Endothelial cell (in vitro differentiated cells): ENCODE results near the gene MTCP1. TPM values are rescaled to one million over a fixed set of nuclear protein-coding genes. Genes with fewer than 3 reads are reported as not detected.

ENCODE experiments used
- DNase-seq: peaks from one replicate; pipeline ENCODE4 v3.0.0; 2021; ENCODE audit warnings: low spot score
- H3K27ac Mint-ChIP-seq: one replicate; pipeline ENCODE4 v1.8.0; 2021; ENCODE audit warnings: mixed read lengths, inconsistent platforms; ENCODE audit not compliant: unreplicated experiment
- H3K27me3 Mint-ChIP-seq: one replicate; pipeline ENCODE4 v1.8.0; 2021; ENCODE audit warnings: mild to moderate bottlenecking, moderate library complexity, mixed read lengths, inconsistent platforms; ENCODE audit not compliant: unreplicated experiment
- H3K36me3 Mint-ChIP-seq: one replicate; pipeline ENCODE4 v1.8.0; 2021; ENCODE audit warnings: mild to moderate bottlenecking, low read depth, mixed read lengths, inconsistent platforms; ENCODE audit not compliant: unreplicated experiment
- H3K4me1 Mint-ChIP-seq: one replicate; pipeline ENCODE4 v1.8.0; 2021; ENCODE audit warnings: mild to moderate bottlenecking, mixed read lengths, inconsistent platforms; ENCODE audit not compliant: unreplicated experiment
- H3K4me3 Mint-ChIP-seq: one replicate; pipeline ENCODE4 v1.8.0; 2021; ENCODE audit warnings: mild to moderate bottlenecking, mixed read lengths, inconsistent platforms; ENCODE audit not compliant: unreplicated experiment
- H3K9me3 Mint-ChIP-seq: one replicate; pipeline ENCODE4 v1.8.0; 2021; ENCODE audit warnings: mixed read lengths, inconsistent platforms; ENCODE audit not compliant: unreplicated experiment
- total RNA-seq: library from RNA; stranded (reverse); fragmentation: NEBNext Ultra II Directional; extraction: Animal tissue kit (Norgen Biotek cat#: 25700); gene quantifications from one replicate; pipeline ENCODE4 v1.2.1, GENCODE V29; 2021; ENCODE audit not compliant: unreplicated experiment
- TF ChIP-seq, protein P1 (sequence below): fragments of 200-600 bp; sonication (generic); IDR thresholded peaks from one replicate; pipeline ENCODE4 v1.5.0; 2021; ENCODE audit warnings: antibody characterized with exemption; ENCODE audit not compliant: unreplicated experiment

The MTCP1 gene
- total RNA-seq, 1 donor from 2014 or later: 15.2 TPM

DNA sequence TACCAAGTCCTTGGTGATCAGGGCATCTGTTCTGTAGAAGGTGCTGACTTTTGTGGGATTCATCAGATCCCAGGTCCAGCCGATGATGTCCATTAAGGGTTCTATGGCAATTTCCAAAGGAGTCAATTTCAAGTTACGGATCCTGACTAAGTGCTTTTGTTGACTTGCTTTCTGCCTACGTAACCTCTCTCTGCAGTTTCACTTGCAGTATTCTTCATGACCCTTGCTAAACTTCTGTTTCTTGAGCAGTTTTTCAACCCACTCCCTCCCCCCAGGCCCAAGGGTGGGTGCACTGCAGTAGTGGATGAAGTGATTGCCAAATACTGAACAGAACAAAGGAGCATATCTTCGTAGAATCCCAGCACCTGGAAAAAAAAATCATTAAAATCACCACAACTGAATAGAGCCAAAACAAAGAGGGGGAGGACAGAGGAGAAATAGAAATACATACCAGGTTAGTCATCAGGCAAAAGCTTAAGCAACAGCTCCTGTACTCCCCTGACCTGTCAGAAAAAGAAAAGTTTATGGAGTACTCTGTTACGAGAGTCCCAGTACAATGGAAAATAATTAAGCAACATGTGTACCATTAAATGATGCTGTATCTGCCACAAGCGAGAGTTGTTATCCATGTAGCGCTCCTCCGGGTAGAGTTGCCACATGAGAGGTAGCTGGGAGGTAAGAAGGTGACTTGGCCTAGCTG is 5.8 kb downstream of the MTCP1 start:
- DNase-seq: no peak
- no peak overlapping the region for H3K27ac Mint-ChIP-seq
- peaks cover 3% of the 10 kb centered on the region for H3K36me3 Mint-ChIP-seq
- peaks cover 5% of the 10 kb centered on the region for H3K4me1 Mint-ChIP-seq
- no peak overlapping the region for H3K4me3 Mint-ChIP-seq
- no peaks in the 10 kb centered on the region for H3K9me3 Mint-ChIP-seq
- TF ChIP-seq, protein P1, sequence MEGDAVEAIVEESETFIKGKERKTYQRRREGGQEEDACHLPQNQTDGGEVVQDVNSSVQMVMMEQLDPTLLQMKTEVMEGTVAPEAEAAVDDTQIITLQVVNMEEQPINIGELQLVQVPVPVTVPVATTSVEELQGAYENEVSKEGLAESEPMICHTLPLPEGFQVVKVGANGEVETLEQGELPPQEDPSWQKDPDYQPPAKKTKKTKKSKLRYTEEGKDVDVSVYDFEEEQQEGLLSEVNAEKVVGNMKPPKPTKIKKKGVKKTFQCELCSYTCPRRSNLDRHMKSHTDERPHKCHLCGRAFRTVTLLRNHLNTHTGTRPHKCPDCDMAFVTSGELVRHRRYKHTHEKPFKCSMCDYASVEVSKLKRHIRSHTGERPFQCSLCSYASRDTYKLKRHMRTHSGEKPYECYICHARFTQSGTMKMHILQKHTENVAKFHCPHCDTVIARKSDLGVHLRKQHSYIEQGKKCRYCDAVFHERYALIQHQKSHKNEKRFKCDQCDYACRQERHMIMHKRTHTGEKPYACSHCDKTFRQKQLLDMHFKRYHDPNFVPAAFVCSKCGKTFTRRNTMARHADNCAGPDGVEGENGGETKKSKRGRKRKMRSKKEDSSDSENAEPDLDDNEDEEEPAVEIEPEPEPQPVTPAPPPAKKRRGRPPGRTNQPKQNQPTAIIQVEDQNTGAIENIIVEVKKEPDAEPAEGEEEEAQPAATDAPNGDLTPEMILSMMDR: no peak
- H3K27me3 Mint-ChIP-seq: no peaks in the 10 kb centered on the region

DNA sequence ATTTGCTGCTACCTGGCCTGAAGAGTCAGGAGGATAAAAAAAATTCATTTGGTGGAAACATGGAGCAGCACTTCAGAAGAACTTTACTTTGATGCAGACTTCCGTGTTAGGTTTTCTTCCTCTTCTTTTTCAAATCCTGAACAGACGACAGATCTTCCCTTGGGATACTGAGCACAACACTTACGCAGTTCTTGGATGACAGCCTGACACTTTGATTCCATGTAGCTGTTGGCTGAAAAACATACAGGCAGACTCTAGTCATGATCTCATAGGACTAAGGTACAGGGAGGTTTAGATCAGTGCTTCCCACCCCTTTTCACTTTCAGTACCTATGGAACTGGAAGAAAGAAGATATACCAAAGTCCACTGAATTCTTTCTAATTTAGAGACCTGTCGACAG is 9.2 kb downstream of the MTCP1 start:
- no peaks in the 10 kb centered on the region for H3K27me3 Mint-ChIP-seq
- H3K36me3 Mint-ChIP-seq: no peaks in the 10 kb centered on the region
- no peak overlapping the region for H3K27ac Mint-ChIP-seq
- DNase-seq: no peak
- no peak overlapping the region for H3K4me3 Mint-ChIP-seq
- TF ChIP-seq, protein P1: no peak
- no peaks in the 10 kb centered on the region for H3K4me1 Mint-ChIP-seq
- no peaks in the 10 kb centered on the region for H3K9me3 Mint-ChIP-seq

DNA sequence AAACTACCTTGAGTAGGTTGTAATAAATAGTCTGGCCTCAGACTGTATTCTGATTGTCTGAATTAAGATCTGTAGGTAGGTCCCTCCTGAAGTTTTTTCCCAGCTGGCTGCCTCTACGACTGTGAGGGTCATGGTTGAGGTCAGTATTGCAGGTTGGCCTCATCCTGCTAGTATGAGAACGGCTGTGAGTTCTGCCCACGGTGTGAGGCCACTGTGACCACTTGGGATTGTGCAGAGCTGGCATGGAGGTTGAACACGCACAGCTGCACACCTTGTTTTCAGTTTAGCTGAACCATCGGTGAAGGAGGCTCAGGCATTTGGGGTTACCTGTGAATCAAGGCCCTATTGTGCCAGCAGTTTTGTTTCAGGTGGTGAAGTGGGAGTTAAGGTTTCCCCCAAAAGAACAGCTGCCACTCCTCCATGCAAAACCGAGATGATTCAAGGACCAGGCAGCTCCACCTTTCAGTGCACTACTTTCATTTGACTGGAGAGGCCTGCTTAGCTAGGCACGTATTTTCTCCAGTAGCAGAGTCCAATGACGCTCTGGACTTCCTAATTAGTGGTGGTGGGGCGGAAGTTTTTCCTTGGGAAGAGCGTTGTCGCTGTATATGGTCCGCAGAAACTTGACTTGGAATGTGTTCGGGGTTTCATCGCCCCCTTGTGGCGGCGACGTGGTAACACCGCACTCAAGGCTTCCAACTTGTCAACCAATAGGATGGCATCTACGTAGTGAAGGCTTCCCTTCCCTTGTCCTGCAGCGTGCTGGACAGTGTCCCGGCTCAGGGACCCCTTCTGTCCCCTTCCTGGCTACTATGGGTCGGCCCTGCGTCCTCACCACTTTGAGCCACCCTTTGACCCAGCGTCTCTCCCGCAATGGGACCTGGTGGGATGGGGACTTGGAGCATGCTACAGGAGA is 13.8 kb downstream of the MTCP1 start:
- TF ChIP-seq, protein P1: peak; percentile 65
- Mint-ChIP-seq H3K36me3 (peaks cover 8% of the 10 kb centered on the region), H3K27me3 (no peaks in the 10 kb centered on the region), H3K9me3 (no peaks in the 10 kb centered on the region), H3K4me3 (no peak overlapping the region), H3K4me1 (no peaks in the 10 kb centered on the region), H3K27ac (no peak overlapping the region)
- peak; percentile 57 for DNase-seq

DNA sequence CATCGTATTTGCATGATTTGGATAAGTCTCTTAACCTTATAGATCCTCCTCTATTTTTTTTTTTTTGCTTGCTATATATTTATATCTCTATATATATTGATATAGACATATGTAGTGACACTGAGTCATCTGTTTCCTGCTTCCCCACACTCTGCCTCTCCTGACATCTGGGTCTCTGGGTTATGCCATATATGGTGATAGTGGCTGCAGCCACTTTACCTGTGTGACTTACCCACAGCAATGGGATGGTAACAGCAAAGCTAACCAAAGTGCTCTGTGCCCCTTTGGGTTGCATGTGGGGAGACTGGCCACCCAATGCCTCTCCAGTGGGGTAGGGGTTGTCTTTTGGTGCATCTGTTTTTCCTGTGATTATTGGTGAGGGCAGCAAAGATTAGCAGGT is 14.5 kb downstream of the MTCP1 start:
- no peaks in the 10 kb centered on the region for H3K9me3 Mint-ChIP-seq
- TF ChIP-seq, protein P1: no peak
- no peak overlapping the region for H3K27ac Mint-ChIP-seq
- peaks cover 8% of the 10 kb centered on the region for H3K36me3 Mint-ChIP-seq
- H3K4me1 Mint-ChIP-seq: no peaks in the 10 kb centered on the region
- no peak overlapping the region for H3K4me3 Mint-ChIP-seq
- H3K27me3 Mint-ChIP-seq: no peaks in the 10 kb centered on the region
- DNase-seq: no peak

DNA sequence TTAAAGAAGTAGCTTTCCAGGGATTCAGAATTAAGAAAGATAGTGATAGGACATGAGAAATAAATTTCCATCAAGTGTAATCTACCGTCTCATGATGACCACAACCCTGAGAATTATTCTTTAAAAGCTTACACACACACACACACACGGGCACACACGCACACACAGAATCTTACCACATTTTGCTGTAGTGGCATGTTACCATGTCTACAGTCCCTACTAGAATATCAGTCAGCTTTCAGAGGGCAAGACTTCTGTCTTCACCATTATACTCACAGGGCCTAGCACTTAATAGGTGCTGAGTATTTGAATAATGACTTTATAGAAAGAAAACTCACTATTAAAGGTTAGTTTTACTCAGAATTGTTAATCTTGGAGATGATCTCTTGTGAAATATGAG is 15.4 kb downstream of the MTCP1 start:
- H3K4me1 Mint-ChIP-seq: no peaks in the 10 kb centered on the region
- TF ChIP-seq, protein P1: no peak
- no peak overlapping the region for H3K27ac Mint-ChIP-seq
- no peak for DNase-seq
- H3K9me3 Mint-ChIP-seq: no peaks in the 10 kb centered on the region
- H3K4me3 Mint-ChIP-seq: no peak overlapping the region
- H3K27me3 Mint-ChIP-seq: no peaks in the 10 kb centered on the region
- H3K36me3 Mint-ChIP-seq: peaks cover 8% of the 10 kb centered on the region
